Measurements from ENCODE around the gene MAP3K15. TPM values are rescaled to one million over a fixed set of nuclear protein-coding genes. Genes with fewer than 3 reads are reported as not detected.
"Not testable (repeated sequence)": the region's sequence is repeated elsewhere in the genome, so short reads cannot be mapped to it uniquely, and the experiment has no call there.

MAP3K15 gene
- total RNA-seq, 2 experiments from 2014 or later, result 0.07 to 0.23 TPM

GRCh38 chrX:19512961-19513360, 2.3 kb downstream of the MAP3K15 start:
- POLR2A ChIA-PET, result no interaction called here
- Mint-ChIP-seq H3K27me3 (peaks cover 25% of the 10 kb centered on the region), H3K27ac (no peak overlapping the region), H3K9me3 (no peaks in the 10 kb centered on the region), H3K4me1 (no peaks in the 10 kb centered on the region), H3K4me3 (no peak overlapping the region), H3K36me3 (ENCODE audit: low read depth) (no peaks in the 10 kb centered on the region)
- CTCF ChIA-PET, result no interaction called here
- DNase-seq, result no peak

DNA sequence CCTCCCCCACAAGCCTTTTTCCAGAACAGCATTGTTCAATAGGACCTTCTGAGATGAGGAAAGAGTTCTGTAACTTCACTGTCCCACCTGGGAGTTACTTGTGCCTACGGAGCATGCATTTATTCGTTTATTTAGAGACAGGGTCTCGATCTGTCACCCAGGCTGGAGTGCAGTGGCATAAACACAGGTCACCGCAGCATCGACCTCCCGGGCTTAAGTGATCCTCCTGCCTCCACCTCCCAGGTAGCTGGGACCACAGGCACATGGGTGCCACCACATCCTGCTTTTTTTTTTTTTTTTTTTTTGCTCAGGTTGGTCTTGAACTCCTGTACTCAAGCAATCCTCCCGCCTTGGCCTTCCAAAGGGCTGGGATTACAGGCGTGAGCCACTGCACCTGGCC, 2.9 kb downstream of the MAP3K15 start:
- ChIA-PET POLR2A (no interaction called here), CTCF (interaction anchor here (0.6 kb wide), 1 partner anchor 19 kb away, joined by 3 read pairs; no protein-coding TSS in a partner anchor)
- no peaks in the 10 kb centered on the region for H3K9me3 Mint-ChIP-seq
- H3K4me3 Mint-ChIP-seq, result no peak overlapping the region
- no peaks in the 10 kb centered on the region for H3K4me1 Mint-ChIP-seq
- H3K27ac Mint-ChIP-seq, result no peak overlapping the region
- H3K36me3 Mint-ChIP-seq (ENCODE audit: low read depth), result no peaks in the 10 kb centered on the region
- peaks cover 22% of the 10 kb centered on the region for H3K27me3 Mint-ChIP-seq
- DNase-seq, result no peak

DNA sequence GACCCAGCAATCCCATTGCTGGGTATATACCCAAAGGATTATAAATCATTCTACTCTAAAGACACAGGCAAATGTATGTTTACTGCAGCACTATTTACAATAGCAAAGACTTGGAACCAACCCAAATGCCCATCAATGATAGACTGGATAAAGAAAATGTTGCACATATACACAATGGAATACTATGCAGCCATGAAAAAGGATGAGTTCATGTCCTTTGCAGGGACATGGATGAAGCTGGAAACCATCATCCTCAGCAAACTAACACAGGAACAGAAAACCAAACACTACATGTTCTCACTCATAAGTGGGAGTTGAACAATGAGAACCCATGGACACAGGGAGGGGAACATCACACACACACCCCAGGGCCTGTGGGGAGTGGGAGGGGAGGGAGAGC, 3.5 kb downstream of the MAP3K15 start:
- H3K4me1 Mint-ChIP-seq; DNase-seq; H3K9me3 Mint-ChIP-seq; H3K4me3 Mint-ChIP-seq; H3K36me3 Mint-ChIP-seq (ENCODE audit: low read depth); POLR2A ChIA-PET; H3K27ac Mint-ChIP-seq: not testable (repeated sequence)
- CTCF ChIA-PET, result interaction anchor here (0.6 kb wide), 1 partner anchor 19 kb away, joined by 3 read pairs; no protein-coding TSS in a partner anchor
- H3K27me3 Mint-ChIP-seq, result peaks cover 16% of the 10 kb centered on the region

DNA sequence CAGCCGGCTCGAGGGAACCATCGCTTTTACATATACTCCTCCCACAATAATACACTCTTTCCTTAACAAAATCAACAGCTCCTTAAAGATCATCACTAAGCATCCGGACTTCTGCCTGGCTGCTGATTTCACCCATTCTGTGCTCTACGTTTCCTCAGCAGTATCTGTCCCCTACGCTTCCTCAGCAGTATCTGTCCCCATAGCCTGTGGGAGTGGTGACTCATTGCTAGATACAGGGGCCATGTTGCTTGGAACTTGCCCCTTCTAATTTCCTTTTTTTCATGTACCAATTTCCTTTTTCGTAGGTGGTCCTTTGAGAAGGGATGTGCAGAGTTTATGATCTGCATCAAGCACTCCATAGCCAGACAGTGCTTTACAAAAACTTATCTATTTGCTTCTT, 18.6 kb downstream of the MAP3K15 start:
- H3K9me3 Mint-ChIP-seq, result no peaks in the 10 kb centered on the region
- H3K4me1 Mint-ChIP-seq, result no peaks in the 10 kb centered on the region
- no peaks in the 10 kb centered on the region for H3K36me3 Mint-ChIP-seq (ENCODE audit: low read depth)
- ChIA-PET POLR2A (no interaction called here), CTCF (interaction anchor here (0.6 kb wide), 2 partner anchors 220 to 641 kb away, joined by 3 read pairs; no protein-coding TSS in a partner anchor)
- H3K27me3 Mint-ChIP-seq, result peaks cover 1% of the 10 kb centered on the region
- H3K27ac Mint-ChIP-seq, result no peak overlapping the region
- no peak for DNase-seq
- no peak overlapping the region for H3K4me3 Mint-ChIP-seq

DNA sequence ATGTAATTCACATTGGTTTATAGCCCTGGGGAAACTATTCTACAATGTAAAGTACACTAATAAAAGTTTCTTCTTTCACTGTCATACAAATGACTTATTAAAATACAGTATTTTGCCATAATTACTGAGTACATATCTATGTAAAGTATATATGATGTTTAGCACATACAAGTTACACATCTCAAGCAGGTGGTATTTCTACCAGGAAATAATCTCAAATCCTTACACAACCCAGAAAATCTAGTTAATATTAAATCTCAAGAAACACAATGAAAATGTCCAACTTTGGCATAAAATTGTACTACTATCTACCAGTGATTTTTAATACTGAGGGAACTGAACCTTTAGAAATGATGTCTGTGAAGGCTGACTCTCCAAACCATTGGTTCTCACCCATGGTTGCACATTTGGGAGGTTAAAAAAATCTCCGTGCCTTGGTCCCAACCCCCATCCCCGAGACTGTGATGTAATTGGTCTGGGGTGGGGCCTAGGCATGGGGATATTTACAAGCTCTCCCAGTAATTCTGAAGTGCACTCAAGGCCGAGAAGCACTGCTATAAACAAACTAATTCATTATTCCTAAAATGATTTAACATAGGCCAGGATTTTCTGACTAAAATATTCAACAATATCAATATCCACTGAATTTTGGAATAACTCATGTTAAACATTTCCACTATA, 27.6 kb downstream of the MAP3K15 start:
- Mint-ChIP-seq H3K9me3 (no peaks in the 10 kb centered on the region), H3K4me1 (peaks cover 8% of the 10 kb centered on the region), H3K36me3 (ENCODE audit: low read depth) (no peaks in the 10 kb centered on the region), H3K27ac (no peak overlapping the region), H3K27me3 (no peaks in the 10 kb centered on the region), H3K4me3 (no peak overlapping the region)
- POLR2A ChIA-PET, result no interaction called here
- no peak for DNase-seq
- CTCF ChIA-PET, result no interaction called here

DNA sequence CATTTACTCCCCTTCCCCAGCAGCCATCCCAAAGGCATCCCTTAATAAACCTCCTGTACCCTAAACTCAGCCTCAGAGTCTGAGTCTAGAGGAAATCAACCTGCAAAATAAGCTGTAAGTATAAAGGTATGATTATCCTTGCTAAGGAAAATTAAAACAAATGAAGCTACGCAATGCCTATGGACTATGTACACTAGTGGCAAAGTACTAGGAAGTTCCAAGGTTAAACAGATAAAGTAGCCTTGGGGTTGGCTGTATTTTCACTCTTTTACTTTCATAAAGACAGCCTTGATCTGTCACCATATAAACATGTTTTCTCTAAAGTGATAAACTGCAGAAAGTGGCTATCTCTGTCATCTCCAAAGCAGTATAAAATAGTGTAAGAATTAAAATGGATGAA, 35.9 kb downstream of the MAP3K15 start:
- Mint-ChIP-seq H3K9me3 (peaks cover 2% of the 10 kb centered on the region), H3K4me3 (no peak overlapping the region), H3K27me3 (no peaks in the 10 kb centered on the region), H3K27ac (no peak overlapping the region), H3K36me3 (ENCODE audit: low read depth) (no peaks in the 10 kb centered on the region), H3K4me1 (no peaks in the 10 kb centered on the region)
- POLR2A ChIA-PET, result no interaction called here
- DNase-seq, result no peak
- CTCF ChIA-PET, result no interaction called here

GRCh38 chrX:19468383-19468782, 46.9 kb downstream of the MAP3K15 start:
- H3K27ac Mint-ChIP-seq; CTCF ChIA-PET; H3K4me1 Mint-ChIP-seq; H3K27me3 Mint-ChIP-seq; POLR2A ChIA-PET; H3K9me3 Mint-ChIP-seq; DNase-seq; H3K4me3 Mint-ChIP-seq; H3K36me3 Mint-ChIP-seq (ENCODE audit: low read depth): not testable (repeated sequence)

GRCh38 chrX:19462879-19463278, 52.4 kb downstream of the MAP3K15 start:
- ChIA-PET POLR2A (no interaction called here), CTCF (no interaction called here)
- Mint-ChIP-seq H3K27me3 (no peaks in the 10 kb centered on the region), H3K4me1 (no peaks in the 10 kb centered on the region), H3K36me3 (ENCODE audit: low read depth) (no peaks in the 10 kb centered on the region), H3K9me3 (no peaks in the 10 kb centered on the region), H3K4me3 (no peak overlapping the region), H3K27ac (no peak overlapping the region)
- DNase-seq, result no peak

DNA sequence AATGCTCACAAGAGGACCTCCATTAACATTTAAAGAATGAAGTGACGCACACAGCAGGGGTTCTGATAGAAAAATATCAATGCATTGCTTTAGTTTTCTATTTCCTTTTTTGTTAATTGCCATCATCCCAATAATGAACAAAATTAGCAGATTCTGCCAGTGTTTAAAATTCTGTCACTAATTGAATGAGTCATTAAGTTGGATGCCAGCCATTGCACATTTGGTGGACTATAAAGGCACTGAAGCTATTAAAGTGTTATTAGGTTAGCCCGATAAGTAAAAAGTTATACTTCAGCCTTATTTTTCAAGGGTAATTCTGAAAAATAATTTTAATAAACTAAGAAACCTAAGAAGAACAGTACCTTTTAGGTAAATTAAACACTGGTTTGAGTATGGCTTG, 53.1 kb downstream of the MAP3K15 start:
- no peak overlapping the region for H3K27ac Mint-ChIP-seq
- no peaks in the 10 kb centered on the region for H3K9me3 Mint-ChIP-seq
- H3K4me1 Mint-ChIP-seq, result no peaks in the 10 kb centered on the region
- no peaks in the 10 kb centered on the region for H3K27me3 Mint-ChIP-seq
- H3K36me3 Mint-ChIP-seq (ENCODE audit: low read depth), result no peaks in the 10 kb centered on the region
- CTCF ChIA-PET, result interaction anchor here (0.6 kb wide), 1 partner anchor 66 kb away, joined by 3 read pairs; no protein-coding TSS in a partner anchor
- no peak overlapping the region for H3K4me3 Mint-ChIP-seq
- POLR2A ChIA-PET, result no interaction called here
- DNase-seq, result no peak

GRCh38 chrX:19457662-19458061, 57.6 kb downstream of the MAP3K15 start:
- Mint-ChIP-seq H3K9me3 (no peaks in the 10 kb centered on the region), H3K36me3 (ENCODE audit: low read depth) (no peaks in the 10 kb centered on the region), H3K27me3 (no peaks in the 10 kb centered on the region), H3K4me1 (no peaks in the 10 kb centered on the region), H3K4me3 (no peak overlapping the region), H3K27ac (no peak overlapping the region)
- CTCF ChIA-PET, result interaction anchor here (0.8 kb wide), 1 partner anchor 29 kb away, joined by 3 read pairs; no protein-coding TSS in a partner anchor
- no peak for DNase-seq
- POLR2A ChIA-PET, result no interaction called here

DNA sequence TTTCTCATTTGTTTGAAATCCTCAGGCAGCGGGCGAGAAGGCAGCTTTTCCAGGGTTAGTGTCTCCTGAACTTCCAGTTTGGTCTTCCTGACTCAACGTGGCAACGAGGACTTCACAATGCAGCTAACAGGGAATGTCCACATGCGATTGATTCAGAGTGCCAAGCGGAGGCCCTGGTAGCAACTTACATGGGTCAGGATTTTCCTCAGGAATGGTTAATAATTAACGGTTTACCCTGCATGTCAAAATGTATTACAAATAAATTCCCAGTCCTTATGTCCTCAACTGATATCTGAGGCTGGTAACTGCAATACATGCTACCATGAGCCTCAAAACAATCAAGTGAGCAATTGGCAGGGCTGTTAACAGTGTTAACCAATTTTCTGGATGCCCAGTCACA, 67.2 kb downstream of the MAP3K15 start:
- Mint-ChIP-seq H3K27me3 (no peaks in the 10 kb centered on the region), H3K4me1 (no peaks in the 10 kb centered on the region), H3K27ac (no peak overlapping the region), H3K4me3 (no peak overlapping the region), H3K36me3 (ENCODE audit: low read depth) (no peaks in the 10 kb centered on the region), H3K9me3 (no peaks in the 10 kb centered on the region)
- POLR2A ChIA-PET, result no interaction called here
- CTCF ChIA-PET, result no interaction called here
- DNase-seq, result no peak

DNA sequence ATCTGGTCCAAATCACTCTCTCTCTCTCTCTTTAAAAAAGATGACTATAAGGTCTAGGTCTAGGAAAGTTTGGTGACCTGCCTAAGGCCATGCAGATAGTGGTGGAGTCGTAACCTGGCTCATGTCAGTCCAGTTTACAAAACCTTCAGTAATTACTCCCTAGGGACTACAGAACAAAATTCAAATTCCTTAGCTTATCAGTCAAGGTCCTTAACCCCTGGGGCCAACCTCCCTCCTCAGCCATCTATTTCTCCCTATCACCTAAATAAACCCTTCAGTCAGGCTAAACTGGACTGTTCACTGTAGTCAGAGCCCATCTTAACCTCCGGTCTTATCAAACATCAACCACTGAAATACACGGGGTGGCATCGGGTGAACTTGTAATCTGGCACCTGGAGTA, 68.9 kb downstream of the MAP3K15 start:
- Mint-ChIP-seq H3K27ac (no peak overlapping the region), H3K27me3 (no peaks in the 10 kb centered on the region), H3K9me3 (no peaks in the 10 kb centered on the region), H3K4me1 (no peaks in the 10 kb centered on the region), H3K36me3 (ENCODE audit: low read depth) (no peaks in the 10 kb centered on the region), H3K4me3 (no peak overlapping the region)
- ChIA-PET CTCF (interaction anchor here (0.7 kb wide), 1 partner anchor 1281 kb away, joined by 3 read pairs; no protein-coding TSS in a partner anchor), POLR2A (no interaction called here)
- DNase-seq, result no peak

GRCh38 chrX:19445772-19446171, 69.5 kb downstream of the MAP3K15 start:
- DNase-seq; H3K4me1 Mint-ChIP-seq; H3K27ac Mint-ChIP-seq; H3K9me3 Mint-ChIP-seq; CTCF ChIA-PET; H3K36me3 Mint-ChIP-seq (ENCODE audit: low read depth); H3K27me3 Mint-ChIP-seq; H3K4me3 Mint-ChIP-seq; POLR2A ChIA-PET: not testable (repeated sequence)

DNA sequence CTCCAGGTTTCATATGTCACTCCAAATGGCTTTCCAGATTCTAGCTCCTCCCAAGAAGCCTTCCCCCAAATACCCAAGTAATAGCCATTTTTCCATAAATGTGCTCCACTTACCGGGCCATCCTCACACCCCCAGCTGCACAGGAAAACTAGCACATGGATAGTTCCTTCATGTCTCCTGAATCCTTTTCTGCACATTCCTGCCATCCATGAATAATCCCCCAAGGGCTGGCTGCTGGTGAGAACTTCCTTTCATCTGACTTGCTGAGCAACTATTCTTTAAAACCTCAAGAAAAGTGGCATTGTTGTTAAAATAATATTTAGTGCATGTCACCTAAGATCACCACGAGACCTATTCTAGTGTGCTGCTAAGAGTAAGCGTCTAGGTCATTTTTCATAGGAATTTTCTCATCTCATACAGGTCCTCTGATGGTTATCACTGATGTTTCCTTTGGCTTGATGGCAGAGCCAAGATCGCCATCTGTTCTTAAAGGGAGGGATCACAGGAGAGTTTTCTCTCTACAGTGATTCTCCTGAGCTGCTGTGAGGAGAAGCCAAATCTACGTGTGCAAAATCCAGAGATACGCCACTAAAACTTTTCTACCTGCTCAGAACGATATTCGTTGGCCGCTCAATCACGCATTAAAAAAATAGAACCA, 71.3 kb downstream of the MAP3K15 start:
- CTCF ChIA-PET, result interaction anchor here (0.6 kb wide), 1 partner anchor 52 kb away, joined by 3 read pairs; no protein-coding TSS in a partner anchor

More for the DNA sequence above, 71.3 kb downstream of the MAP3K15 start:
- H3K27ac Mint-ChIP-seq, result no peak overlapping the region
- no peaks in the 10 kb centered on the region for H3K27me3 Mint-ChIP-seq
- POLR2A ChIA-PET, result no interaction called here
- no peak overlapping the region for H3K4me3 Mint-ChIP-seq
- H3K4me1 Mint-ChIP-seq, result no peaks in the 10 kb centered on the region
- H3K9me3 Mint-ChIP-seq, result no peaks in the 10 kb centered on the region
- no peak for DNase-seq
- no peaks in the 10 kb centered on the region for H3K36me3 Mint-ChIP-seq (ENCODE audit: low read depth)
